B cell (primary cell): ENCODE data around the gene HMX2. TPM values are rescaled to one million over a fixed set of nuclear protein-coding genes. Genes with fewer than 3 reads are reported as not detected.

Experiments used
- ATAC-seq: fragments of 200-7000 bp; cut with Tn5 transposase; one replicate; pipeline ENCODE4 v1.10.0; 2021; ENCODE audit warnings: low read depth, mild to moderate bottlenecking, moderate number of reproducible peaks, moderate library complexity
- CTCF ChIA-PET: fragments of 350-600 bp; sonication (Branson Sonifier 250); formaldehyde crosslinking; loops from one replicate; lab custom pipeline; 2021; ENCODE audit warnings: antibody characterized with exemption, inconsistent platforms; lab: Charles Lee
- POLR2A ChIA-PET: fragments of 350-600 bp; sonication (Branson Sonifier 250); formaldehyde crosslinking; loops from one replicate; lab custom pipeline; 2021; ENCODE audit warnings: antibody characterized with exemption; lab: Charles Lee
- DNase-seq: peaks from one replicate; pipeline ENCODE4 v3.0.0; 2013
- H2AFZ ChIP-seq: 2 replicates; pipeline ENCODE4 v1.6.1; 2012; ENCODE audit warnings: mild to moderate bottlenecking, low read depth, low read length; ENCODE audit not compliant: insufficient read depth, poor library complexity, severe bottlenecking
- H3K27ac ChIP-seq, 2 donors: 1 replicate in 1 of 2; 2 replicates in 1 of 2; pipeline ENCODE4 v1.5.1; 2012 to 2013; ENCODE audit warnings: low read length in 2 of 2, mild to moderate bottlenecking in 2 of 2, moderate library complexity in 1 of 2
- H3K27me3 ChIP-seq, 4 experiments: fragments of 200-600 bp in 1 of 4; sonication (generic) in 1 of 4; replicated peaks in 1 of 4; 1 replicate in 2 of 4; 2 replicates in 2 of 4; pipeline versions ENCODE4 v1.6.1 to v1.7.0; 2013 to 2016; ENCODE audit warnings: low read length in 3 of 4, mild to moderate bottlenecking in 2 of 4, mixed read lengths in 1 of 4, moderate library complexity in 1 of 4; ENCODE audit not compliant: insufficient read depth in 4 of 4, control insufficient read depth in 3 of 4; ENCODE audit errors: control extremely low read depth in 1 of 4
- H3K36me3 ChIP-seq, 2 experiments: replicated peaks in 1 of 2; 1 replicate in 1 of 2; 2 replicates in 1 of 2; pipeline versions ENCODE4 v1.6.1 to v1.7.1; 2013; ENCODE audit warnings: low read length in 1 of 2; ENCODE audit not compliant: insufficient read depth in 2 of 2, control insufficient read depth in 1 of 2; ENCODE audit errors: control extremely low read depth in 1 of 2, extremely low read depth in 1 of 2
- H3K4me1 ChIP-seq, 2 donors: fragments of 200-600 bp in 1 of 2; sonication (generic) in 1 of 2; 1 replicate in 1 of 2; 2 replicates in 1 of 2; pipeline versions ENCODE4 v1.5.1 to v1.6.1; 2013 to 2017; ENCODE audit warnings: low read length in 2 of 2; ENCODE audit not compliant: control insufficient read depth in 2 of 2, insufficient read depth in 2 of 2
- H3K4me2 ChIP-seq: replicated peaks from 2 replicates; pipeline ENCODE3; 2012; ENCODE audit warnings: mild to moderate bottlenecking, low read depth, low read length; ENCODE audit not compliant: poor library complexity, severe bottlenecking
- H3K4me3 ChIP-seq, 5 experiments: fragments of 200-600 bp in 1 of 5; sonication (generic) in 1 of 5; 1 replicate in 3 of 5; 2 replicates in 2 of 5; pipeline versions ENCODE4 v1.5.1 to v1.7.0; 2011 to 2016; ENCODE audit warnings: low read length in 4 of 5, mild to moderate bottlenecking in 4 of 5, low read depth in 2 of 5, control low read depth in 1 of 5, moderate library complexity in 1 of 5; ENCODE audit not compliant: insufficient read depth in 1 of 5; ENCODE audit errors: control extremely low read depth in 1 of 5, extremely low read depth in 1 of 5
- H3K79me2 ChIP-seq: fragments of 200-600 bp; sonication (generic); one replicate; pipeline ENCODE4 v1.6.0; 2016; ENCODE audit warnings: low read length; ENCODE audit not compliant: control insufficient read depth, insufficient read depth
- H3K9ac ChIP-seq: fragments of 200-600 bp; sonication (generic); 2 replicates; pipeline ENCODE4 v1.6.1; 2017; ENCODE audit warnings: mild to moderate bottlenecking, low read length, moderate library complexity
- H3K9me3 ChIP-seq, 3 donors: one replicate each; pipeline versions ENCODE4 v1.6.1 to v1.7.1; 2013; ENCODE audit warnings: low read length in 2 of 3; ENCODE audit not compliant: control insufficient read depth in 2 of 3, insufficient read depth in 1 of 3; ENCODE audit errors: control extremely low read depth in 1 of 3
- H4K20me1 ChIP-seq: 2 replicates; pipeline ENCODE4 v1.6.0; 2012; ENCODE audit warnings: mild to moderate bottlenecking, low read length; ENCODE audit not compliant: insufficient read depth, control insufficient read depth, poor library complexity, severe bottlenecking
- H3K27ac Mint-ChIP-seq: one replicate; pipeline ENCODE4 v1.8.0; 2021; ENCODE audit warnings: mixed read lengths
- H3K27me3 Mint-ChIP-seq: one replicate; pipeline ENCODE4 v1.8.0; 2021; ENCODE audit warnings: mixed read lengths
- H3K4me1 Mint-ChIP-seq: one replicate; pipeline ENCODE4 v1.8.0; 2021; ENCODE audit warnings: mixed read lengths
- H3K4me3 Mint-ChIP-seq: one replicate; pipeline ENCODE4 v1.8.0; 2021; ENCODE audit warnings: mixed read lengths
- H3K9me3 Mint-ChIP-seq: one replicate; pipeline ENCODE4 v1.8.0; 2022; ENCODE audit warnings: mixed read lengths; ENCODE audit not compliant: insufficient read depth
- EZH2 ChIP-seq: IDR thresholded peaks from 2 replicates; pipeline ENCODE4 v1.6.1; 2012; ENCODE audit warnings: borderline replicate concordance, low read depth, mild to moderate bottlenecking, moderate library complexity, low read length; ENCODE audit not compliant: insufficient read depth, poor library complexity, severe bottlenecking
- WGBS: methylation state at CpG from one replicate; pipeline ENCODE4 v1.1.5; 2013; ENCODE audit warnings: missing lambda C conversion rate; ENCODE audit not compliant: insufficient coverage; 5-methylcytosine and 5-hydroxymethylcytosine counted together
- intact Hi-C: fragments of 100-400 bp; cut with micrococcal nuclease; formaldehyde crosslinking; loops from one replicate; pipeline ENCODE4 v1.10.0; 2022
- polyA plus RNA-seq: library from polyadenylated mRNA; depleted of rRNA; stranded (reverse); fragments of >200 nt; gene quantifications from 2 replicates; pipeline ENCODE4 v1.2.3, GENCODE V29; 2012
- total RNA-seq, 2 donors: library from RNA; stranded (reverse); fragments of 120-200 nt in 1 of 2; gene quantifications; 1 replicate in 1 of 2; 2 replicates in 1 of 2; pipeline versions ENCODE4 v1.2.3 to v1.2.4, GENCODE V29; 2013 to 2022
- TF ChIP-seq, protein P1 (sequence below): fragments of 200-600 bp; IDR thresholded peaks from one replicate; pipeline ENCODE4 v1.8.0; 2022; ENCODE audit warnings: antibody characterized with exemption, mild to moderate bottlenecking

The HMX2 gene
- total and polyA plus RNA-seq, 2 donors (not counting 1 experiment from before 2014, with no cell fraction given), result not detected

DNA sequence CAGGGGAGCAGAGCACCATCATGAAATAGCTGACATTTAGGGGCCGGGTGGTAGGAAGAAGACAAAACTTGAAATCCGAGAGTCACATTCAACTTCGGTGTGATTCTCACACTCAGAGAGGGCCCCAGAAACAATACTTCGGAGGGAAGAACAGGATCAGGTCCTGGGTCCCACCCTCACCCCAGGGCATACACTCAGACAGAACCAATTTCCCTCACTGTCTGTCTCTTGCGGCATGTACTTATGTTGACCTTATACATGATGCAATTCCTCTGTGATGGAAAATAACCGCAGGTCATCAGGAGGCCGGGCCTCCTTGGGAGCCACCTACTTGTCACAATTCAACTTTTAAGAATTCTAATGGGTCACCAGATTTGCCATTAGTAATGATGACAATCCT lies 38.5 kb upstream of the HMX2 start:
- Histone ChIP-seq H3K27ac (no peak overlapping the region), H3K4me3 (no peak overlapping the region), H3K4me1 (no peaks in the 10 kb centered on the region), H4K20me1 (no peaks in the 10 kb centered on the region), H3K4me2 (no peak overlapping the region), H3K79me2 (no peaks in the 10 kb centered on the region), H3K9me3 (no peaks in the 10 kb centered on the region), H3K36me3 (no peaks in the 10 kb centered on the region), H3K27me3 (peaks cover 0 to 11% (median 0%) of the 10 kb centered on the region in 4 experiments), H3K9ac (no peak overlapping the region), H2AFZ (no peak overlapping the region)
- Mint-ChIP-seq H3K27me3 (peaks cover 41% of the 10 kb centered on the region), H3K27ac (no peak overlapping the region), H3K9me3 (no peaks in the 10 kb centered on the region), H3K4me1 (no peaks in the 10 kb centered on the region), H3K4me3 (no peak overlapping the region)
- DNase-seq (no peak), ATAC-seq (no peak)
- ChIA-PET CTCF (no interaction called here), POLR2A (no interaction called here)
- 76% methylated on average over 7 of the region's 7 CpGs for WGBS
- intact Hi-C loops, result no loop called here
- TF ChIP-seq, protein P1, sequence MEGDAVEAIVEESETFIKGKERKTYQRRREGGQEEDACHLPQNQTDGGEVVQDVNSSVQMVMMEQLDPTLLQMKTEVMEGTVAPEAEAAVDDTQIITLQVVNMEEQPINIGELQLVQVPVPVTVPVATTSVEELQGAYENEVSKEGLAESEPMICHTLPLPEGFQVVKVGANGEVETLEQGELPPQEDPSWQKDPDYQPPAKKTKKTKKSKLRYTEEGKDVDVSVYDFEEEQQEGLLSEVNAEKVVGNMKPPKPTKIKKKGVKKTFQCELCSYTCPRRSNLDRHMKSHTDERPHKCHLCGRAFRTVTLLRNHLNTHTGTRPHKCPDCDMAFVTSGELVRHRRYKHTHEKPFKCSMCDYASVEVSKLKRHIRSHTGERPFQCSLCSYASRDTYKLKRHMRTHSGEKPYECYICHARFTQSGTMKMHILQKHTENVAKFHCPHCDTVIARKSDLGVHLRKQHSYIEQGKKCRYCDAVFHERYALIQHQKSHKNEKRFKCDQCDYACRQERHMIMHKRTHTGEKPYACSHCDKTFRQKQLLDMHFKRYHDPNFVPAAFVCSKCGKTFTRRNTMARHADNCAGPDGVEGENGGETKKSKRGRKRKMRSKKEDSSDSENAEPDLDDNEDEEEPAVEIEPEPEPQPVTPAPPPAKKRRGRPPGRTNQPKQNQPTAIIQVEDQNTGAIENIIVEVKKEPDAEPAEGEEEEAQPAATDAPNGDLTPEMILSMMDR, result no peak
- no peak for TF ChIP-seq EZH2

DNA sequence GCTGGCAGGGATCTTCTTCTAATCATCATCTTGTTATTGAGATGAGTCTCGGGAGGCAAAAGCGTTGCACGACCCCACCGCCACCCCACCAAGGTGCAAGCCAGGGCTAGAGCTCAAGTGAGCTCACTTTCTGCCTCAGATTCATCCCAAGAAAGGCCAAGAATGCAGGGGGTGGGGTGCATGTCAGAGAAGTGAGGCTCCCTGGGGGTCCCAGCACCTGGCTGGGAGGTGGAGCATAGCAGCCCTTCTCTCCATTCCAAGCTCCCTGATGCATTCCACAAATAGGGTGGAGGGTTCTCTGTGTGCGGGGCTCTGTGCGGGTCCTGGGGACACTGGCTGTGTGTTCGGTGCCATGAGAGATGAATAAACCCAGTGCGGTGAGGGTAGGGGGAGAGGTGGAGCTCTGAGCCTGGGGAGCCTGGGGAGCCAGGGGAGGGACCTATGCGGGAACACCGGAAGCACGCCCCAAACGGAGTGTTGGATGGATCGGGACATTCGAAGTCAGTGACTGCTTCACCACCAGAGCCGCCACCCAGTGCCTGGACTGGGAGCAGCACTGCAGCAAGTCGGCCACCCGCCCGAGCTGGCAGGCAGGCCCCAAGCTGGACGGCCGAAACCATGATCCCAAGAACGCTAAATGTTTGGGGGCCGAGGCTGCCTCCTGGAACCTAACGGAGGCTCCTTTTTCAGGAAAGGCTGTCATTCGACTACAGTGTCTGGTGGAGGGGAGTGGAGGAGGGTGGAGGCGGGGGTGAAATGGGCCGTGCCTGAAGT lies 30.1 kb upstream of the HMX2 start:
- TF ChIP-seq EZH2, result no peak
- TF ChIP-seq, protein P1, result no peak
- H3K4me1 Mint-ChIP-seq, result no peaks in the 10 kb centered on the region
- Histone ChIP-seq H2AFZ (no peak overlapping the region), H3K79me2 (no peaks in the 10 kb centered on the region), H3K4me1 (no peaks in the 10 kb centered on the region), H3K4me3 (no peak overlapping the region), H3K9ac (no peak overlapping the region), H4K20me1 (no peaks in the 10 kb centered on the region), H3K4me2 (no peak overlapping the region), H3K27ac (no peak overlapping the region), H3K27me3 (peaks cover 0 to 30% (median 17%) of the 10 kb centered on the region in 4 experiments), H3K9me3 (peaks cover 0 to 4% (median 0%) of the 10 kb centered on the region in 3 donors), H3K36me3 (no peaks in the 10 kb centered on the region)
- no peak for DNase-seq
- WGBS, result 15% methylated on average over 21 of the region's 26 CpGs
- CTCF ChIA-PET, result no interaction called here
- no peak overlapping the region for H3K4me3 Mint-ChIP-seq
- no peak for ATAC-seq
- POLR2A ChIA-PET, result no interaction called here
- peaks cover 51% of the 10 kb centered on the region for H3K27me3 Mint-ChIP-seq
- intact Hi-C loops, result no loop called here
- H3K9me3 Mint-ChIP-seq, result no peaks in the 10 kb centered on the region
- H3K27ac Mint-ChIP-seq, result no peak overlapping the region
